ENCODE data around the gene DNAJC22. TPM values are rescaled to one million over a fixed set of nuclear protein-coding genes. Genes with fewer than 3 reads are reported as not detected.

DNAJC22 gene
- polyA plus RNA-seq, 1 donor from 2014 or later, result 0.54 TPM

- no peaks in the 10 kb centered on the region for H3F3A ChIP-seq (ENCODE audit: insufficient read depth, low read length, poor library complexity, severe bottlenecking)
- H3K27ac ChIP-seq (ENCODE audit: low read length), result no peak overlapping the region
- no peak overlapping the region for H3K4me3 ChIP-seq (ENCODE audit: low read length)
- no peaks in the 10 kb centered on the region for H4K20me1 ChIP-seq (ENCODE audit: insufficient read depth)
- TF ChIP-seq SMC3 (conservative IDR thresholded peaks at IDR 0.05; ENCODE audit: poor library complexity), result no peak
- TF ChIP-seq EZH2 (IDR thresholded peaks at IDR 0.05; ENCODE audit: borderline replicate concordance, insufficient read depth, low read length, poor library complexity, severe bottlenecking), result no peak
- H3K9me2 ChIP-seq (ENCODE audit: insufficient read depth, low read length), result no peaks in the 10 kb centered on the region
- H3K36me3 ChIP-seq (ENCODE audit: insufficient read depth, low read length), result no peaks in the 10 kb centered on the region
- H3K27me3 ChIP-seq (ENCODE audit: insufficient read depth, low read depth, low read length), result peaks cover 60% of the 10 kb centered on the region
- no peaks in the 10 kb centered on the region for H3K9me3 ChIP-seq (ENCODE audit: low read length)
- H3K79me2 ChIP-seq (replicated peaks; ENCODE audit: insufficient read depth, low read length), result no peaks in the 10 kb centered on the region
- no peak overlapping the region for H3K9ac ChIP-seq (ENCODE audit: low read length)
- H2AFZ ChIP-seq (ENCODE audit: low read depth, low read length), result no peak overlapping the region
- H3K4me2 ChIP-seq (ENCODE audit: low read length), result no peak overlapping the region
These were observed 2.6 kb downstream of the DNAJC22 start for GRCh38 chr12:49349266-49349665.

- H3K9me3 ChIP-seq (ENCODE audit: low read length), result no peaks in the 10 kb centered on the region
- no peaks in the 10 kb centered on the region for H3F3A ChIP-seq (ENCODE audit: insufficient read depth, low read length, poor library complexity, severe bottlenecking)
- no peak overlapping the region for H3K27ac ChIP-seq (ENCODE audit: low read length)
- H3K36me3 ChIP-seq (ENCODE audit: insufficient read depth, low read length), result no peaks in the 10 kb centered on the region
- no peaks in the 10 kb centered on the region for H3K9me2 ChIP-seq (ENCODE audit: insufficient read depth, low read length)
- peaks cover 30% of the 10 kb centered on the region for H3K27me3 ChIP-seq (ENCODE audit: insufficient read depth, low read depth, low read length)
- H2AFZ ChIP-seq (ENCODE audit: low read depth, low read length), result no peak overlapping the region
- no peaks in the 10 kb centered on the region for H3K79me2 ChIP-seq (replicated peaks; ENCODE audit: insufficient read depth, low read length)
- H3K4me3 ChIP-seq (ENCODE audit: low read length), result no peak overlapping the region
- H4K20me1 ChIP-seq (ENCODE audit: insufficient read depth), result no peaks in the 10 kb centered on the region
- no peak overlapping the region for H3K4me2 ChIP-seq (ENCODE audit: low read length)
- TF ChIP-seq EP300 (conservative IDR thresholded peaks at IDR 0.05; ENCODE audit: poor library complexity, severe bottlenecking), result no peak
- TF ChIP-seq MXI1 (conservative IDR thresholded peaks at IDR 0.05; ENCODE audit: poor library complexity, severe bottlenecking), result no peak
- TF ChIP-seq TAF1 (IDR thresholded peaks at IDR 0.05; ENCODE audit: low read depth), result no peak
- TF ChIP-seq SMC3 (conservative IDR thresholded peaks at IDR 0.05; ENCODE audit: poor library complexity), result no peak
- TF ChIP-seq REST (IDR thresholded peaks at IDR 0.05; ENCODE audit: borderline replicate concordance), result no peak
- TF ChIP-seq RAD21 (conservative IDR thresholded peaks at IDR 0.05), result no peak
- no peak for TF ChIP-seq POLR2AphosphoS5 (IDR thresholded peaks at IDR 0.05)
- TF ChIP-seq EZH2 (IDR thresholded peaks at IDR 0.05; ENCODE audit: borderline replicate concordance, insufficient read depth, low read length, poor library complexity, severe bottlenecking), result no peak
- no peak for TF ChIP-seq CTCF (IDR thresholded peaks at IDR 0.05; ENCODE audit: poor library complexity, severe bottlenecking)
- no peak overlapping the region for H3K9ac ChIP-seq (ENCODE audit: low read length)
These were observed 5.7 kb downstream of the DNAJC22 start for GRCh38 chr12:49352351-49352750.

GRCh38 chr12:49355913-49356312 is 9.2 kb downstream of the DNAJC22 start:
- H3K4me3 ChIP-seq (ENCODE audit: low read length), result no peak overlapping the region

More at GRCh38 chr12:49355913-49356312, 9.2 kb downstream of the DNAJC22 start:
- Histone ChIP-seq H3K79me2 (replicated peaks; ENCODE audit: insufficient read depth, low read length) (no peaks in the 10 kb centered on the region), H2AFZ (ENCODE audit: low read depth, low read length) (no peak overlapping the region), H3K36me3 (ENCODE audit: insufficient read depth, low read length) (no peaks in the 10 kb centered on the region), H3K9me2 (ENCODE audit: insufficient read depth, low read length) (no peaks in the 10 kb centered on the region), H3K27me3 (ENCODE audit: insufficient read depth, low read depth, low read length) (peaks cover 4% of the 10 kb centered on the region), H3K9ac (ENCODE audit: low read length) (no peak overlapping the region), H3K4me2 (ENCODE audit: low read length) (no peak overlapping the region), H3K27ac (ENCODE audit: low read length) (no peak overlapping the region), H3K9me3 (ENCODE audit: low read length) (no peaks in the 10 kb centered on the region), H4K20me1 (ENCODE audit: insufficient read depth) (no peaks in the 10 kb centered on the region), H3F3A (ENCODE audit: insufficient read depth, low read length, poor library complexity, severe bottlenecking) (no peaks in the 10 kb centered on the region)
- no peak for TF ChIP-seq MXI1 (conservative IDR thresholded peaks at IDR 0.05; ENCODE audit: poor library complexity, severe bottlenecking)
- no peak for TF ChIP-seq RAD21 (conservative IDR thresholded peaks at IDR 0.05)
- TF ChIP-seq EZH2 (IDR thresholded peaks at IDR 0.05; ENCODE audit: borderline replicate concordance, insufficient read depth, low read length, poor library complexity, severe bottlenecking), result no peak
- no peak for TF ChIP-seq POLR2AphosphoS5 (IDR thresholded peaks at IDR 0.05)
- no peak for TF ChIP-seq REST (IDR thresholded peaks at IDR 0.05; ENCODE audit: borderline replicate concordance)
- TF ChIP-seq EP300 (conservative IDR thresholded peaks at IDR 0.05; ENCODE audit: poor library complexity, severe bottlenecking), result no peak
- TF ChIP-seq SMC3 (conservative IDR thresholded peaks at IDR 0.05; ENCODE audit: poor library complexity), result no peak
- no peak for TF ChIP-seq TAF1 (IDR thresholded peaks at IDR 0.05; ENCODE audit: low read depth)
